H1 (cell line): ENCODE results near the gene FLVCR2. TPM values are rescaled to one million over a fixed set of nuclear protein-coding genes. Genes with fewer than 3 reads are reported as not detected.

Experiments used
- EZH2 ChIP-seq: fragments of 200-600 bp; sonication (generic); IDR thresholded peaks from 2 replicates; pipeline ENCODE4 v1.7.1; 2012; ENCODE audit warnings: low read depth, mild to moderate bottlenecking, moderate library complexity, low read length, inconsistent platforms; ENCODE audit not compliant: severe bottlenecking
- FOSL1 ChIP-seq: IDR thresholded peaks from 2 replicates; pipeline ENCODE4 v1.6.1; 2011; ENCODE audit warnings: mild to moderate bottlenecking, low read depth, low read length, moderate library complexity; ENCODE audit not compliant: insufficient read depth
- HDAC6 ChIP-seq: IDR thresholded peaks from one replicate; pipeline ENCODE4 v1.7.1; 2012; ENCODE audit warnings: low read depth, mild to moderate bottlenecking, inconsistent platforms, low read length, moderate library complexity
- MAFK ChIP-seq: IDR thresholded peaks from 2 replicates; pipeline ENCODE4 v1.6.1; 2012; ENCODE audit warnings: low read depth, mild to moderate bottlenecking, improper control_type of control experiment, low read length
- RNF2 ChIP-seq: fragments of 200-900, 300-1000 bp; sonication (generic); IDR thresholded peaks from 2 replicates; pipeline ENCODE4 v1.7.1; 2016; ENCODE audit warnings: borderline replicate concordance, low read depth, mild to moderate bottlenecking, antibody characterized with exemption, low read length; ENCODE audit not compliant: poor library complexity, severe bottlenecking; ENCODE audit errors: missing control alignments
- SP1 ChIP-seq: IDR thresholded peaks from 2 replicates; pipeline ENCODE4 v1.6.1; 2011; ENCODE audit warnings: low read depth, low read length
- TBP ChIP-seq: IDR thresholded peaks from 2 replicates; pipeline ENCODE4 v1.6.1; 2011; ENCODE audit warnings: low read depth, low read length, improper control_type of control experiment
- polyA plus RNA-seq, 7 experiments: library from polyadenylated mRNA; depleted of rRNA in 3 of 7; stranded (reverse) in 5 of 7; unstranded in 2 of 7; fragments of >200 nt in 5 of 7; fragments of 200-250 nt in 2 of 7; gene quantifications; 1 replicate in 5 of 7; 2 replicates in 1 of 7; 4 replicates in 1 of 7; pipeline versions ENCODE4 v1.2.1 to v1.2.3, GENCODE V29; 2011 to 2013; ENCODE audit warnings: missing spikeins in 2 of 7, mixed read lengths in 2 of 7
- total RNA-seq: library from RNA; stranded (reverse); fragmentation: NEBNext Ultra II Directional; extraction: Animal tissue kit (Norgen Biotek cat#: 25700); gene quantifications from 2 replicates; pipeline ENCODE4 v1.2.1, GENCODE V29; 2021

Gene FLVCR2
- total and polyA plus RNA-seq, 2 of the 8 experiments (the other 6 are each of a cell fraction or from before 2014, with no cell fraction given), result 7.1 to 8.2 TPM

DNA sequence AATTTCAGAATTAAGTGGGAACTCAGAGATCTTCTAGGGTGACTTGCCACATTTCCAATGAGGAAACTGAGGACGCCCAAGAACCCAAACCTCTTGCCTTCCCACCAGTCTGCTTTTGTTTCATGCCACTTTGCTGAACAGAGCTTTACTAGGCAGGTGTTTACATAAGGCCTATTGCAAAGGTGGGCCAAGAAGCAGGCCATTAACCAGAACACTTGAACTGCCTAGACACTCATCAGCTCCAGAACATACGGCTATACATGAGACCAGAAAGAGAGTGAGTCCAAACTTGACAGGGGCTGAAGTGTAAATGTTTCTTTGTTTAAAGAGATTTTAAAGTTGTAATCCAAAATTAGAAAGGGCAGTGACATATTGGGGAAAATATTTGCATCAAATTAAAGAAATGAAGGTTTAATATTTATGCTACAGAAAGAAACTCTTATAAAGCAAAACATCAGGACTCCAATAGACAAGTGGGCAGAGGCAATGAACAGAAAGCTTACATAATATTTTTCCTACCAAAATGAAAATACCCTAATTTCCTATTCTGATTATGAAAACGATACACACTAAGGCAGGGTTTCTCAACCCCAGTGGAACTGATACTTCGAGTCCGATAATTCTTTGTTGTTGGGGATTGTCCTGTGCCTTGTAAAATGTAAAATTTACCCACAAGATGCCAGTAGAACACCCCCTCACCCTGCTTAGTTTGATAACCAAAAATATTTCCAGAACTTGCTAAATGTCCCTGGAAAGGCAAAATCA, 44.4 kb upstream of the FLVCR2 start (continued):
- no peak for TF ChIP-seq EZH2
- TF ChIP-seq MAFK, result no peak
- no peak for TF ChIP-seq HDAC6
- TF ChIP-seq FOSL1, result no peak
- no peak for TF ChIP-seq RNF2
- TF ChIP-seq TBP, result no peak
- TF ChIP-seq SP1, result no peak
- TF ChIP-seq, all 59 proteins: peak for 0
